ENCODE data around the gene VPS16. TPM values are rescaled to one million over a fixed set of nuclear protein-coding genes. Genes with fewer than 3 reads are reported as not detected.
A peak's percentile ranks its signal among the peaks of the same experiment; 100 is the strongest.

Gene VPS16
- total RNA-seq, result 10 to 100 TPM; 26.3 to 39.9 (median 33.8) TPM

- Histone ChIP-seq H3K4me3 (peak within 1 kb of the TSS; percentile 60 to 84 (median 71)), H3K4me1 (replicated peaks in 1 of 2) (peaks cover 6 to 11% of the 10 kb centered on the region in 2 donors), H3K27ac (peak within 1 kb of the TSS; percentile 42 to 76)
- peak; percentile 85 to 100 (median 99) for ATAC-seq (replicated peaks in 6 of 8)
- in situ Hi-C loops (cut with MboI; ENCODE audit: low pct_unique_long_range_greater_than_20kb in 2 of 9, low sequenced_read_pairs in 9 of 9, unreplicated experiment in 9 of 9), result no loop called here
- WGBS, 10 experiments, result 3 to 40% (median 18%) methylated on average over 1 to 15 of the region's 98 CpGs; no CpG with 5 or more reads in 5 of the 10 experiments
Observed at GRCh38 chr20:2840138-2840966, at the start of gene VPS16, which contains the start of gene PCED1A. VPS16 (plus strand) TSS chr20:2840745; CDS start chr20:2840775, 30 bp downstream. PCED1A (minus strand) TSS chr20:2840655; CDS start chr20:2839912, 743 bp downstream.

- ATAC-seq (replicated peaks in 6 of 8), result no peak
- in situ Hi-C loops (cut with MboI; ENCODE audit: low pct_unique_long_range_greater_than_20kb in 2 of 9, low sequenced_read_pairs in 9 of 9, unreplicated experiment in 9 of 9), result no loop called here
- H3K27ac ChIP-seq, result no peak overlapping the region
- WGBS, 10 experiments, result 62 to 100% (median 88%) methylated on average over 1 to 4 of the region's 6 CpGs; no CpG with 5 or more reads in 2 of the 10 experiments
- no peak overlapping the region for H3K4me3 ChIP-seq
- H3K4me1 ChIP-seq (replicated peaks in 1 of 2), result no peaks in the 10 kb centered on the region
Observed at GRCh38 chr20:2793471-2793870, 47.1 kb upstream of the VPS16 start.

DNA sequence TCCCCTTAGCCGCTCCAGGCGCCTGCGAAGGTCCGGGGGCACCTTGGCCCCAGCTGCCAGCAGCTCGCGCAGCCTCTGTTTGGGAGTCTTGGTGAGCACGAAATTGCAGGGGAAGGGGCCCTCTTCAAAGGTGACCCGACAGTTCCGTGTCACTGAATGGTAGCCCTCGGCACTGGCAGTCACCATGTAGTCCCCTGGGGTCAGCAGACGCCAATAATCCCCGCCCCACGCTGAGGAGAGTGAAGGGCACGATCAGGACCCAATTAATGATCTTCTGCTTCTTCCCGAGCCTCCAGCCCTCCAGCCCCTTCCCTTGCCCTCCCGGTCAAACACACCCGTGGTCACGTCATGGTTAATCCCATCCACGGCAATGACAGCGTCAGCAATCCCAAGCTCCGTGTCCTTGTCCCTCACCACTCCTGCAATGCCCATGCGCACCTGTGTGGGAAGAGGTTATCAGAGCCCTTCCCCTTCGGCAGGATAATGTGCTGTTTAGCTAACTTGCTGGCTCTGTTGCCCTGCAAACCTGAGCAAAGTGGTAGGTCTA lies 46.3 kb upstream of the VPS16 start:
- H3K4me3 ChIP-seq, result no peak overlapping the region
- H3K27ac ChIP-seq, result no peak overlapping the region
- peaks cover 2 to 5% of the 10 kb centered on the region in 2 donors for H3K4me1 ChIP-seq (replicated peaks in 1 of 2)
- WGBS, 10 experiments, result 19 to 100% (median 94%) methylated on average over 1 to 10 of the region's 23 CpGs; no CpG with 5 or more reads in 5 of the 10 experiments
- no peak for ATAC-seq (replicated peaks in 6 of 8)
- in situ Hi-C loops (cut with MboI; ENCODE audit: low pct_unique_long_range_greater_than_20kb in 2 of 9, low sequenced_read_pairs in 9 of 9, unreplicated experiment in 9 of 9), result no loop called here

GRCh38 chr20:2794866-2795447 lies 45.6 kb upstream of the VPS16 start:
- Histone ChIP-seq H3K27ac (no peak overlapping the region), H3K4me1 (replicated peaks in 1 of 2) (peaks cover 7 to 9% of the 10 kb centered on the region in 2 donors), H3K4me3 (no peak overlapping the region)
- WGBS, 10 experiments, result 20 to 100% (median 90%) methylated on average over 1 to 8 of the region's 11 CpGs; no CpG with 5 or more reads in 5 of the 10 experiments
- ATAC-seq (replicated peaks in 6 of 8), result no peak
- in situ Hi-C loops (cut with MboI; ENCODE audit: low pct_unique_long_range_greater_than_20kb in 2 of 9, low sequenced_read_pairs in 9 of 9, unreplicated experiment in 9 of 9), result no loop called here

GRCh38 chr20:2795451-2795850 lies 45.1 kb upstream of the VPS16 start:
- no peak for ATAC-seq (replicated peaks in 6 of 8)
- H3K4me3 ChIP-seq, result no peak overlapping the region
- in situ Hi-C loops (cut with MboI; ENCODE audit: low pct_unique_long_range_greater_than_20kb in 2 of 9, low sequenced_read_pairs in 9 of 9, unreplicated experiment in 9 of 9), result no loop called here
- peaks cover 7 to 9% of the 10 kb centered on the region in 2 donors for H3K4me1 ChIP-seq (replicated peaks in 1 of 2)
- 40 to 98% (median 94%) methylated on average over 2 to 12 of the region's 24 CpGs; no CpG with 5 or more reads in 4 of the 10 experiments for WGBS, 10 experiments
- no peak overlapping the region for H3K27ac ChIP-seq

DNA sequence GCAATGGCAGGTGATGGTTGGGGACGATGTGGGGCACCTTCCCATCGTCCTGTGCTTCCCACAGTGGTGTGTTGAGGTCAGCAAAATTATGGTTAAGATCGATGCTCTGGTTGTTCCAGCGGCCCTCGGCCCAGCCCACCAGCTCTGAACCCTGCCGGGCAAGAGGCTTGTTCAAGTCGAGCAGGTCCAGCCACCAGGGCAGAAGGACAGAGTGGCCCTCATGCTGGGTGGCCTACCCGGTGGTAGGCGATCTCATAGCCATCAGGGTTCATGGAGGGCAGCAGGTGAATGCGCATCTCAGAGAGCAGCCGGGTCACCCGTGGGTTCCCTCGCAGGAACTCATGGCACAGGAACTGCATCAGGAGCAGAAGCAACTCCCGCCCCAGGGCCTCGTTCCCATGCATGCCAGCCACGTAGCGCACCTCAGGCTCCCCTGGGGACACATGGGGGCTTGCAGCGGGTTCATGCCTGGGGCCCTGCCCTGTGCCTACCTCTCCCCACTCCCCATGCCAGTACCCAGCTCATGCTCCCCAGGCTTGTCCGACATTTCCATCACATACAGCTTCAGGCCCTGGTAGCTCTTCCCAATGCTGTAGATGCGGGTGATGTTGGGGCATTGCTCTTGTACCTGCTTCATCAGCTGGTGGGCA lies 44.4 kb upstream of the VPS16 start:
- 24 to 100% methylated on average over 1 to 3 of the region's 20 CpGs; no CpG with 5 or more reads in 8 of the 10 experiments for WGBS, 10 experiments
- ATAC-seq (replicated peaks in 6 of 8), result no peak
- Histone ChIP-seq H3K27ac (no peak overlapping the region), H3K4me1 (replicated peaks in 1 of 2) (peaks cover 7 to 9% of the 10 kb centered on the region in 2 donors), H3K4me3 (no peak overlapping the region)
- in situ Hi-C loops (cut with MboI; ENCODE audit: low pct_unique_long_range_greater_than_20kb in 2 of 9, low sequenced_read_pairs in 9 of 9, unreplicated experiment in 9 of 9), result no loop called here

DNA sequence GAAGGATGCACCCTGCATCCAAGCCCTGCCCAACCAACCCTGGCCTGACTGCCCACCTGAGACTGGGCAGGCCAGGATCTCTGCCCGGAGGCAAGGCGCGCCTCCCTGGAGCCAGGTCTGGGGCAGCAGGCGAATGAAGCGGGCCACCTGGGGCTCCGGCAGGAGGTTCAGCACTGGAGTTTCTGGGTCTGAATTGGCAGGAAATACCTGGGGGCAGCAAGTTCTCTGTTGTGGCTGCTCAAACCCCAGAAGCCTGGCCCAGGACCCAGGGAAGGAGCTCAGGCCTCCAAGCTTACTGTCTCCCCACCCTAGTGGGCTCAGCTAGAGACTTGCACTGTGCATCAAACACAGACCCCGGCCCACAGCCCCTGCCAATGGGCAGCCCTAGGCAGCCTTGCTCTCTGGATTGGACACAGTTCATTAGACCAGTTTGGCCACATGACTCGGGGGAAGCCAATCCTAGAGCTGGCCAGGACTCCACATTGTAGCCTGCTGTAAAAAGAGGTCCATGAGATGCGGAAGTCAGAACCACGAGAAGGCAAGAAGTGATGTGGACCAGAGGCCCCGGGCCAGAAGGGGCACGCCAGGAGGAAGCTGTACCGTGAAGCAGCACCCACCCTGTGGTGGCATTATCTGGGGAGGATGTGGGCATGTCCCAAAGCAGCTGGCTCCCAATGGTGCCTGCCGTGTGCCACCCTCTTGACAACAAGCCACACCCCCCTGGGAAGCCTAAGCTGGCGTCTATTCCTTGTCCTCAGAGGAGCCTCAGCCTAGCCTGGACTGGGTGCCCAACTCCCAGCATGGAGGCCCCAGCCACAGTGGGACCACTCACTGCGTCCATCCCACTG lies 43.2 kb upstream of the VPS16 start:
- no peak for ATAC-seq (replicated peaks in 6 of 8)

DNA sequence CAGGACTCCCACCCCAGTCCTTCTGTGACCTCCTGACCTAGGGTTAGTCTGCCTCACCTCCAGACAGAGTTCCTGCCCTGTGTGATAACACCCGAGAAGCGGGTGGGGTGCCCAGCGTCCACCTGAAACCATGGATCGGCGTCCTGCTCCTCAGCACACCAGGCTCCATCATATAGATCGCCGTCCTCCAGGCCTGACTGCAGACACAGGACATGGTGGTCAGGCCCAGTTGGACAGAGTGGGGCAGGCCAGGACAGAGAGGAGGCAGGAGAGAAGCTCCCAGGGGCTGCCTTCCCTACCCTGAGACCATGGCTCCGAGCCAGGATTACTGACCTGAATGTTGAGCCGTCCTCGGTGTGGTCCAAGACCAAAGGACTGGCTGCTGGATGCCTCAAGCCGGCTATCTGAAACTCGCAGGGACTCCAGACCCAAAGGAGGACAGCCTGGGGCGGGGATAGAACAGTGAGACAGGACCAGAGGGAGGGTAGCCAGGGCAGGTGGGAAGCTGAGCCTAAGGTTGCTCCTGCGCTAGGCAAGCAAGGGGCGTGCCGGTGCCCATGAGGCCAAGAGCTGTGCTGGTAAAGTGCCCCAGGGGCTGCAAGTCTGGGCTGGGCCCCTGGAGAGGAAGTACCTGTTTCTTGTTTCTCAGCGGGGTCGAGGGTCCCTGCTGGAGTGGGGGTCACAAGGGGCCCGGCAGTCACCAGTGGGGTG lies 42.3 kb upstream of the VPS16 start:
- Histone ChIP-seq H3K4me3 (no peak overlapping the region), H3K4me1 (replicated peaks in 1 of 2) (peaks cover 7 to 9% of the 10 kb centered on the region in 2 donors), H3K27ac (no peak overlapping the region)
- WGBS, 10 experiments, result 100% methylated on average over 1 to 5 of the region's 19 CpGs; no CpG with 5 or more reads in 7 of the 10 experiments
- no peak for ATAC-seq (replicated peaks in 6 of 8)
- in situ Hi-C loops (cut with MboI; ENCODE audit: low pct_unique_long_range_greater_than_20kb in 2 of 9, low sequenced_read_pairs in 9 of 9, unreplicated experiment in 9 of 9), result no loop called here

More for the DNA sequence above, 43.2 kb upstream of the VPS16 start:
- Histone ChIP-seq H3K4me1 (replicated peaks in 1 of 2) (peaks cover 7 to 9% of the 10 kb centered on the region in 2 donors), H3K4me3 (no peak overlapping the region), H3K27ac (no peak overlapping the region)
- 0 to 100% (median 77%) methylated on average over 1 to 9 of the region's 16 CpGs; no CpG with 5 or more reads in 2 of the 10 experiments for WGBS, 10 experiments
- in situ Hi-C loops (cut with MboI; ENCODE audit: low pct_unique_long_range_greater_than_20kb in 2 of 9, low sequenced_read_pairs in 9 of 9, unreplicated experiment in 9 of 9), result no loop called here

DNA sequence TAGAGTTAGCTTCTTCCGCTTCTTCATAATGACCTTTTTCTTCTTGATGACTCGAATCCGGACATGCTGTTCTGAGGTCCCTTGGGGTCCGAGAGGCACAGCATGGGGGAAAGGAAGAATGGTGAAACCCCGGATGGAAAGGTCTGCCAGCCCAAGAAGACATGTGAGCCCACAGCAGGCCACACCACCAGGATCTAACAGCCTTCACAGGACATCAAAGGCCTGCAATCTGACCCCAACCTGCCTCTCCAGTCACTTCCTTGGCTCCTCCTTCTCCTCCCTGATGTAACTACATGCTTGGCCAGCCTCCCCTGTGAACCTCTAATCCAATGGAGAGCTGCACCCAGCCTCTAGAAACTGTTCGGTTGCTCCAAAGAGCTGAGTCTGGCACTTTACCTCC lies 41.7 kb upstream of the VPS16 start:
- 20 to 88% (median 75%) methylated on average over 1 to 5 of the region's 6 CpGs; no CpG with 5 or more reads in 3 of the 10 experiments for WGBS, 10 experiments
- Histone ChIP-seq H3K27ac (no peak overlapping the region), H3K4me1 (replicated peaks in 1 of 2) (peaks cover 7 to 9% of the 10 kb centered on the region in 2 donors), H3K4me3 (peak overlapping the region in 1 of 5 donors; percentile 55)
- no peak for ATAC-seq (replicated peaks in 6 of 8)
- in situ Hi-C loops (cut with MboI; ENCODE audit: low pct_unique_long_range_greater_than_20kb in 2 of 9, low sequenced_read_pairs in 9 of 9, unreplicated experiment in 9 of 9), result no loop called here

DNA sequence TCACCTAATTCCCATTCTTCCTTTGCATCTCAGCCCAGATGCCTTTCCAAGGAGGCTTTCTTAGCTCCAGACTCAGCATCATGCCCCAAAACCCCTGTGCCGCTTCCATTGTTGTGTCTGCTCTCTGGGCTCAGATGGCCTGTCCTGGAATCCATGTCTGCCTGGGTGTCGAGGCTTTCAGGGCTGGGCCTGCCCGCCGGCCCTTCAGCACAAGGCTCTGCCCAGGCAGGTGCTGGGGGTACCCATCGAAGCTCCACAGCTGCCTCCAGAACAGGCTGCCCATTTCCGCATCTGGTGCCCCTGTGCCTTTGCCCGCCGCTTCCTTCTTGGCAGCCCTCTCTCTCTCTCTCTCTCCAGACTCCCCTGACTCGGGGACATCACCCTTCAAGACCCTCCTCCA lies 41.3 kb upstream of the VPS16 start:
- WGBS, 10 experiments, result 8 to 77% (median 44%) methylated on average over 3 to 7 of the region's 9 CpGs; no CpG with 5 or more reads in 4 of the 10 experiments
- in situ Hi-C loops (cut with MboI; ENCODE audit: low pct_unique_long_range_greater_than_20kb in 2 of 9, low sequenced_read_pairs in 9 of 9, unreplicated experiment in 9 of 9), result no loop called here
- Histone ChIP-seq H3K4me1 (replicated peaks in 1 of 2) (peaks cover 7 to 9% of the 10 kb centered on the region in 2 donors), H3K27ac (no peak overlapping the region), H3K4me3 (peak overlapping the region; percentile 42 to 55 (median 54))
- no peak for ATAC-seq (replicated peaks in 6 of 8)

DNA sequence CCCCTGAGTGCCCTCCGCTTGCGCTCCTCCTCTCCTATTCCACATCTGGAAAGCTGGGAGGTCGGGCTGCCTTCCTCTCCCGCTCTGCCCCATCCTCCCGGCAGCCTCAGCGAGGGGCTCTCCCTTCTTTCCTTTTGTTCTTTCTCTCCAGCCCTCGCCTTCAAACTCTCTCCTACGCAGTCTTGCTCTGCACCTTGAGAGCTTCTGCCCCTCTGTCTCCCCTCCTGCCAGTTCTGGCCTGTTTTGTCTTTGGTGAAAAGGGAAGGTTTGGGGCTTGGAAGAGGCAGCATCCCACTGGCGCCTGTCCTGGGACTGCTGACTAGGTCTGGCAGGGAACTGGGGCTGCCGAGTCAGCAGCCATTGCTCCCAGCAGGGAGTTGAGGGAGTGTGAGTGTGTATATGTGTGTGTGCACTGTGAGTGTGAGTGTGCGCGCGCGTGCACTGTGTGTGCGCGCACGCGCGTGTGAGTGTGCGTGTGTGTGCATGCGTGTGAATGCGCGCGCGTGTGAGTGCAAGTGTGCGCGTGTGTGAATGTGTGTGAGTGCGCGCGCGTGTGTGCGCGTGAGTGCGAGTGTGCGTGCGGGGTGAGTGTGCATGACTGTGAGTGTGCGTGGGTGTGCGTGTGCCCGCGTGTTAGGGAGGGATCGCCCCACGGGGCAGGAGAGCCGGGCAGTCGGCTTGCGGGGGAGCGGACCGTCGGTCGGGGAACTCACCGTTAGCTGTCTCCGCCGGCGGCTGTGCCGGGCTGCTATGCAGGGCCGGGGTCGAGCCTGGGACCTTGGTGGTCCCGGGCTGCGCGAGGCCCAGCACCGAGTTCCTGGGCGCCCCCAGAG lies 40.6 kb upstream of the VPS16 start:
- Histone ChIP-seq H3K4me3 (peak overlapping the region; percentile 42 to 55 (median 54)), H3K27ac (peak overlapping the region in 1 of 2 donors; percentile 13), H3K4me1 (replicated peaks in 1 of 2) (peaks cover 7 to 9% of the 10 kb centered on the region in 2 donors)
- 0 to 20% (median 2%) methylated on average over 1 to 13 of the region's 61 CpGs for WGBS, 10 experiments
- in situ Hi-C loops (cut with MboI; ENCODE audit: low pct_unique_long_range_greater_than_20kb in 2 of 9, low sequenced_read_pairs in 9 of 9, unreplicated experiment in 9 of 9), result no loop called here
- ATAC-seq (replicated peaks in 6 of 8), result peak in 7 of 8 experiments; percentile 32 to 74 (median 64)

Data from motor neuron (in vitro differentiated cells).